ENCODE results near the gene KIAA1671. TPM values are rescaled to one million over a fixed set of nuclear protein-coding genes. Genes with fewer than 3 reads are reported as not detected.

The KIAA1671 gene
- total RNA-seq, 1 donor from 2014 or later, result 8.3 TPM

DNA sequence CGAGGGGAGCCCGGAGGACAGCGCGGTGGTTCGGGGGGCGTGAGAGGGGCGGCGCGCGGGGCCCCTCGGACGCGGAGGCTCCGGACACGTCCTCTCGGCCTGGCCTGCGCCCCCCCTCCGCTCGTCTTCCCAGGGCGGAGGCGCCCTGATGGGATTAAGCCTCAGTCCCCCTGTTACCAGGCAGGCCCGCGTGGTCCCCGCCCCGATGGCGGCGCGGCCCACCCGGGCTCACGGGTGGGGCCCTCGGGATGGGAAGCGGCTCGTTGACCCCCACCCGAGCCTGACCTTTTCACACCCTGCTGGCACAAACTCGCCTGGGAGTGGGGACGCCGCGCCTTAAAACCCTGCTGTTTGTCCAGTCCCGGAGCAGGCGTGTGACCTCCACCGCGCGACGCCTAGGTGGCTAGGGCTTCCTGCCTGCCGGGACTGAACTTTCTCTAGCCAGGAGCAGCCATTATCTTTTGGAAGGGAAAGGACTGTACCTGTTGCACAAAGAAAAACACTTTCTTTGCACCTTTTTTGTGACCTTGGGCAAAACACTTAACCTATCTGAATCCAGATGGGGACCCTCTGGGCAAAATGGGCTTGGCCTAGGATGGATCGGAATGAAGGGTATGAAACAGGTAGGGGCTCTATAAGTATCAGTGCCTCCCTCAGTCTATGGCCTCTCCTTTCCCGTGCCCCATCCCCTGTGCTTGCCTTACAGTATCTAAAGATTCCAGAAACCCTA lies 1.0 kb downstream of the KIAA1671 start:
- Mint-ChIP-seq H3K27ac (ENCODE audit: unreplicated experiment) (no peak overlapping the region), H3K27me3 (ENCODE audit: unreplicated experiment) (peaks cover 29% of the 10 kb centered on the region), H3K9me3 (ENCODE audit: unreplicated experiment) (no peaks in the 10 kb centered on the region), H3K4me3 (ENCODE audit: unreplicated experiment) (peak overlapping the region; percentile 92), H3K4me1 (ENCODE audit: unreplicated experiment) (peaks cover 14% of the 10 kb centered on the region), H3K36me3 (ENCODE audit: unreplicated experiment) (no peaks in the 10 kb centered on the region)
- TF ChIP-seq, protein P1, sequence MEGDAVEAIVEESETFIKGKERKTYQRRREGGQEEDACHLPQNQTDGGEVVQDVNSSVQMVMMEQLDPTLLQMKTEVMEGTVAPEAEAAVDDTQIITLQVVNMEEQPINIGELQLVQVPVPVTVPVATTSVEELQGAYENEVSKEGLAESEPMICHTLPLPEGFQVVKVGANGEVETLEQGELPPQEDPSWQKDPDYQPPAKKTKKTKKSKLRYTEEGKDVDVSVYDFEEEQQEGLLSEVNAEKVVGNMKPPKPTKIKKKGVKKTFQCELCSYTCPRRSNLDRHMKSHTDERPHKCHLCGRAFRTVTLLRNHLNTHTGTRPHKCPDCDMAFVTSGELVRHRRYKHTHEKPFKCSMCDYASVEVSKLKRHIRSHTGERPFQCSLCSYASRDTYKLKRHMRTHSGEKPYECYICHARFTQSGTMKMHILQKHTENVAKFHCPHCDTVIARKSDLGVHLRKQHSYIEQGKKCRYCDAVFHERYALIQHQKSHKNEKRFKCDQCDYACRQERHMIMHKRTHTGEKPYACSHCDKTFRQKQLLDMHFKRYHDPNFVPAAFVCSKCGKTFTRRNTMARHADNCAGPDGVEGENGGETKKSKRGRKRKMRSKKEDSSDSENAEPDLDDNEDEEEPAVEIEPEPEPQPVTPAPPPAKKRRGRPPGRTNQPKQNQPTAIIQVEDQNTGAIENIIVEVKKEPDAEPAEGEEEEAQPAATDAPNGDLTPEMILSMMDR (IDR thresholded peaks at IDR 0.05), result no peak
- no peak for DNase-seq (ENCODE audit: extremely low spot score, unreplicated experiment)

- no peak for DNase-seq (ENCODE audit: extremely low spot score, unreplicated experiment)
Observed at GRCh38 chr22:24954114-24954463, 1.6 kb downstream of the KIAA1671 start.

GRCh38 chr22:24954856-24955255 lies 2.3 kb downstream of the KIAA1671 start:
- TF ChIP-seq, protein P1 (IDR thresholded peaks at IDR 0.05), result no peak
- peaks cover 14% of the 10 kb centered on the region for H3K4me1 Mint-ChIP-seq (ENCODE audit: unreplicated experiment)
- no peak overlapping the region for H3K4me3 Mint-ChIP-seq (ENCODE audit: unreplicated experiment)
- peaks cover 25% of the 10 kb centered on the region for H3K27me3 Mint-ChIP-seq (ENCODE audit: unreplicated experiment)
- H3K9me3 Mint-ChIP-seq (ENCODE audit: unreplicated experiment), result no peaks in the 10 kb centered on the region
- no peak for DNase-seq (ENCODE audit: extremely low spot score, unreplicated experiment)
- H3K27ac Mint-ChIP-seq (ENCODE audit: unreplicated experiment), result no peak overlapping the region
- H3K36me3 Mint-ChIP-seq (ENCODE audit: unreplicated experiment), result no peaks in the 10 kb centered on the region

More at GRCh38 chr22:24954114-24954463, 1.6 kb downstream of the KIAA1671 start:
- Mint-ChIP-seq H3K4me3 (ENCODE audit: unreplicated experiment) (peak overlapping the region; percentile 65), H3K27ac (ENCODE audit: unreplicated experiment) (no peak overlapping the region), H3K36me3 (ENCODE audit: unreplicated experiment) (no peaks in the 10 kb centered on the region), H3K9me3 (ENCODE audit: unreplicated experiment) (no peaks in the 10 kb centered on the region), H3K4me1 (ENCODE audit: unreplicated experiment) (peaks cover 14% of the 10 kb centered on the region), H3K27me3 (ENCODE audit: unreplicated experiment) (peaks cover 29% of the 10 kb centered on the region)
- TF ChIP-seq, protein P1 (IDR thresholded peaks at IDR 0.05), result no peak

- Mint-ChIP-seq H3K36me3 (ENCODE audit: unreplicated experiment) (no peaks in the 10 kb centered on the region), H3K4me1 (ENCODE audit: unreplicated experiment) (peaks cover 13% of the 10 kb centered on the region), H3K4me3 (ENCODE audit: unreplicated experiment) (no peak overlapping the region), H3K9me3 (ENCODE audit: unreplicated experiment) (no peaks in the 10 kb centered on the region), H3K27ac (ENCODE audit: unreplicated experiment) (no peak overlapping the region), H3K27me3 (ENCODE audit: unreplicated experiment) (peaks cover 13% of the 10 kb centered on the region)
- TF ChIP-seq, protein P1 (IDR thresholded peaks at IDR 0.05), result no peak
- DNase-seq (ENCODE audit: extremely low spot score, unreplicated experiment), result no peak
Observed at GRCh38 chr22:24957043-24957442, 4.5 kb downstream of the KIAA1671 start.

- no peak for DNase-seq (ENCODE audit: extremely low spot score, unreplicated experiment)
- Mint-ChIP-seq H3K4me1 (ENCODE audit: unreplicated experiment) (peaks cover 7% of the 10 kb centered on the region), H3K9me3 (ENCODE audit: unreplicated experiment) (no peaks in the 10 kb centered on the region), H3K4me3 (ENCODE audit: unreplicated experiment) (no peak overlapping the region), H3K36me3 (ENCODE audit: unreplicated experiment) (no peaks in the 10 kb centered on the region), H3K27me3 (ENCODE audit: unreplicated experiment) (no peaks in the 10 kb centered on the region), H3K27ac (ENCODE audit: unreplicated experiment) (no peak overlapping the region)
- TF ChIP-seq, protein P1 (IDR thresholded peaks at IDR 0.05), result no peak
Observed at GRCh38 chr22:24961217-24961844, 8.8 kb downstream of the KIAA1671 start.
